HG03135 (cell line): Measurements from ENCODE around the gene GULP1.

Experiments
- ATAC-seq: cut with Tn5 transposase; IDR thresholded peaks from one replicate; pipeline ENCODE4 v1.9.1; 2021; ENCODE audit warnings: mild to moderate bottlenecking, moderate library complexity; ENCODE audit not compliant: unreplicated experiment

GULP1 gene

GRCh38 chr2:188322569-188323551, 31.2 kb downstream of the GULP1 start:
- no peak for ATAC-seq

GRCh38 chr2:188324067-188324466, 32.4 kb downstream of the GULP1 start:
- ATAC-seq, result no peak

- ATAC-seq, result no peak
Measured at GRCh38 chr2:188326290-188326668, 34.6 kb downstream of the GULP1 start.

GRCh38 chr2:188326669-188327301, 35.1 kb downstream of the GULP1 start:
- no peak for ATAC-seq

- ATAC-seq, result no peak
Measured at GRCh38 chr2:188327518-188328213, 36.0 kb downstream of the GULP1 start.

GRCh38 chr2:188328419-188328818, 36.7 kb downstream of the GULP1 start:
- no peak for ATAC-seq

- no peak for ATAC-seq
Measured at GRCh38 chr2:188330316-188331053, 38.8 kb downstream of the GULP1 start.

- no peak for ATAC-seq
Measured at GRCh38 chr2:188332619-188333018, 40.9 kb downstream of the GULP1 start.

GRCh38 chr2:188333751-188334524, 42.3 kb downstream of the GULP1 start:
- no peak for ATAC-seq

- ATAC-seq, result no peak
Measured at GRCh38 chr2:188338463-188338862, 46.8 kb downstream of the GULP1 start.

GRCh38 chr2:188340257-188340656, 48.6 kb downstream of the GULP1 start:
- ATAC-seq, result no peak

GRCh38 chr2:188345020-188345419, 53.3 kb downstream of the GULP1 start:
- ATAC-seq, result no peak

- ATAC-seq, result no peak
Measured at GRCh38 chr2:188345426-188345825, 53.8 kb downstream of the GULP1 start.

GRCh38 chr2:188345831-188346458, 54.3 kb downstream of the GULP1 start:
- ATAC-seq, result no peak

GRCh38 chr2:188349019-188349418, 57.3 kb downstream of the GULP1 start:
- no peak for ATAC-seq

GRCh38 chr2:188353282-188353681, 61.6 kb downstream of the GULP1 start:
- no peak for ATAC-seq

- ATAC-seq, result no peak
Measured at GRCh38 chr2:188360485-188361263, 69.0 kb downstream of the GULP1 start.

GRCh38 chr2:188364033-188364630, 72.5 kb downstream of the GULP1 start:
- ATAC-seq, result no peak
